Gastrocnemius medialis (tissue), 4 donors: Measurements from ENCODE around the gene CLPSL1. TPM values are rescaled to one million over a fixed set of nuclear protein-coding genes. Genes with fewer than 3 reads are reported as not detected.

Experiments
- ATAC-seq, 2 donors: fragments of 150-250 bp; one replicate each; pipeline ENCODE4 v1.9.1; 2016
- DNase-seq, 2 donors: peaks; one replicate each; pipeline ENCODE4 v3.0.0-alpha.2; 2019
- H3K27ac ChIP-seq, 4 donors: fragments of 200-600 bp; sonication (generic); 1 replicate in 1 of 4; 2 replicates in 3 of 4; pipeline ENCODE4 v1.5.1; 2016 to 2018; ENCODE audit warnings: mild to moderate bottlenecking in 2 of 4, moderate library complexity in 1 of 4
- H3K27me3 ChIP-seq, 3 donors: fragments of 200-600 bp; sonication (generic) in 2 of 3; 1 replicate in 1 of 3; 2 replicates in 2 of 3; pipeline versions ENCODE4 v1.5.1 to v1.6.0; 2016 to 2019; ENCODE audit warnings: mild to moderate bottlenecking in 1 of 3, moderate library complexity in 1 of 3
- H3K36me3 ChIP-seq, 2 donors: fragments of 200-600 bp; sonication (generic) in 1 of 2; one replicate each; pipeline ENCODE4 v1.5.1; 2017 to 2018
- H3K4me1 ChIP-seq, 2 donors: fragments of 200-600 bp; sonication (generic) in 1 of 2; one replicate each; pipeline ENCODE4 v1.5.1; 2016 to 2017; ENCODE audit warnings: mild to moderate bottlenecking in 2 of 2
- H3K4me3 ChIP-seq, 4 donors: fragments of 200-600 bp; sonication (generic) in 3 of 4; 1 replicate in 1 of 4; 2 replicates in 3 of 4; pipeline ENCODE4 v1.5.1; 2016 to 2019; ENCODE audit warnings: mild to moderate bottlenecking in 2 of 4
- H3K9me3 ChIP-seq, 3 donors: fragments of 200-600 bp; sonication (generic) in 2 of 3; 1 replicate in 1 of 3; 2 replicates in 2 of 3; pipeline ENCODE4 v1.5.1; 2016 to 2019
- CTCF ChIP-seq, 5 experiments: fragments of 450-650 bp in 3 of 5; fragments of 200-600 bp in 2 of 5; sonication (generic) in 2 of 5; IDR thresholded peaks in 4 of 5; conservative IDR thresholded peaks in 1 of 5; 1 replicate in 4 of 5; 2 replicates in 1 of 5; pipeline ENCODE4 v1.5.1; 2016 to 2019; ENCODE audit warnings: antibody characterized with exemption in 5 of 5, mild to moderate bottlenecking in 3 of 5, moderate library complexity in 3 of 5
- POLR2A ChIP-seq, 2 donors: fragments of 450-650 bp; IDR thresholded peaks; one replicate each; pipeline ENCODE4 v1.6.1; 2017; ENCODE audit warnings: antibody characterized with exemption in 2 of 2, mild to moderate bottlenecking in 2 of 2, moderate library complexity in 2 of 2
- in situ Hi-C, 4 donors: fragments of 200-750 bp; cut with MboI; loops; one replicate each; pipeline versions ENCODE4 v1.15.0 to v1.8.0; 2017; ENCODE audit warnings: low sequenced_read_pairs in 4 of 4
- intact Hi-C: fragments of 100-400 bp; cut with DNase I; formaldehyde crosslinking; loops from one replicate; pipeline ENCODE4 v1.15.1; 2023; ENCODE audit warnings: low total_unique reads
- total RNA-seq, 4 donors: library from RNA; depleted of rRNA; stranded (reverse); fragments of >200 nt; gene quantifications; one replicate each; pipeline versions ENCODE4 v1.1.0 to v1.2.3, GENCODE V29; 2016

Gene CLPSL1
- total RNA-seq, 4 donors from 2014 or later, result not detected

GRCh38 chr6:35810971-35811698, 30.3 kb downstream of the CLPSL1 start:
- H3K27ac ChIP-seq, result peak overlapping the region in 1 of 4 donors; percentile 39
- H3K9me3 ChIP-seq, result no peaks in the 10 kb centered on the region
- in situ Hi-C loops, result no loop called here
- no peak overlapping the region for H3K4me3 ChIP-seq
- TF ChIP-seq CTCF (IDR thresholded peaks at IDR 0.05 in 4 of 5, conservative IDR thresholded peaks at IDR 0.05 in 1 of 5) (no peak), POLR2A (IDR thresholded peaks at IDR 0.05) (no peak)
- H3K27me3 ChIP-seq, result peaks cover 8 to 16% (median 14%) of the 10 kb centered on the region in 3 donors
- no peaks in the 10 kb centered on the region for H3K4me1 ChIP-seq
- H3K36me3 ChIP-seq, result no peaks in the 10 kb centered on the region
- intact Hi-C loops, result no loop called here
- peak; percentile 83 to 91 for ATAC-seq
- no peak for DNase-seq

GRCh38 chr6:35811699-35811995, 30.8 kb downstream of the CLPSL1 start:
- in situ Hi-C loops, result no loop called here
- DNase-seq (no peak), ATAC-seq (no peak)
- Histone ChIP-seq H3K27ac (no peak overlapping the region), H3K27me3 (peaks cover 3 to 13% (median 9%) of the 10 kb centered on the region in 3 donors), H3K4me1 (no peaks in the 10 kb centered on the region), H3K9me3 (no peaks in the 10 kb centered on the region), H3K4me3 (no peak overlapping the region), H3K36me3 (no peaks in the 10 kb centered on the region)
- intact Hi-C loops, result no loop called here
- TF ChIP-seq CTCF (IDR thresholded peaks at IDR 0.05 in 4 of 5, conservative IDR thresholded peaks at IDR 0.05 in 1 of 5), result no peak
- no peak for TF ChIP-seq POLR2A (IDR thresholded peaks at IDR 0.05)

GRCh38 chr6:35817515-35817914, 36.7 kb downstream of the CLPSL1 start:
- H3K27ac ChIP-seq, result no peak overlapping the region
- DNase-seq (no peak), ATAC-seq (no peak)
- peaks cover 0 to 6% (median 0%) of the 10 kb centered on the region in 3 donors for H3K27me3 ChIP-seq
- in situ Hi-C loops (no loop called here), intact Hi-C loops (no loop called here)
- no peaks in the 10 kb centered on the region for H3K36me3 ChIP-seq
- TF ChIP-seq POLR2A (IDR thresholded peaks at IDR 0.05) (no peak), CTCF (IDR thresholded peaks at IDR 0.05 in 4 of 5, conservative IDR thresholded peaks at IDR 0.05 in 1 of 5) (no peak)
- H3K9me3 ChIP-seq, result peaks cover 0 to 10% (median 0%) of the 10 kb centered on the region in 3 donors
- H3K4me3 ChIP-seq, result no peak overlapping the region
- H3K4me1 ChIP-seq, result no peaks in the 10 kb centered on the region

- no peak for ATAC-seq
- Histone ChIP-seq H3K36me3 (no peaks in the 10 kb centered on the region), H3K27me3 (no peaks in the 10 kb centered on the region), H3K27ac (no peak overlapping the region), H3K4me3 (no peak overlapping the region), H3K9me3 (no peaks in the 10 kb centered on the region), H3K4me1 (no peaks in the 10 kb centered on the region)
- in situ Hi-C loops, result no loop called here
- DNase-seq, result no peak
- TF ChIP-seq POLR2A (IDR thresholded peaks at IDR 0.05) (no peak), CTCF (IDR thresholded peaks at IDR 0.05 in 4 of 5, conservative IDR thresholded peaks at IDR 0.05 in 1 of 5) (no peak)
- intact Hi-C loops, result no loop called here
These were observed 42.8 kb downstream of the CLPSL1 start for GRCh38 chr6:35823601-35824000.
